Neural progenitor cell (in vitro differentiated cells): Measurements from ENCODE around the gene FAM9C. TPM values are rescaled to one million over a fixed set of nuclear protein-coding genes. Genes with fewer than 3 reads are reported as not detected.

ENCODE experiments used
- DNase-seq: peaks from one replicate; pipeline ENCODE4 v3.0.0-alpha.2; 2016; ENCODE audit warnings: low spot score
- H2AFZ ChIP-seq: fragments of 200-600 bp; sonication (generic); replicated peaks from 2 replicates; pipeline ENCODE4 v1.6.1; 2016; ENCODE audit warnings: antibody characterized with exemption
- H3F3A ChIP-seq: fragments of 200-600 bp; sonication (generic); 2 replicates; pipeline ENCODE4 v1.6.1; 2016; ENCODE audit warnings: antibody characterized with exemption, low read depth
- H3K27ac ChIP-seq: fragments of 200-600 bp; sonication (generic); 2 replicates; pipeline ENCODE4 v1.5.1; 2016; ENCODE audit warnings: mild to moderate bottlenecking
- H3K27me3 ChIP-seq: fragments of 200-600 bp; sonication (generic); 2 replicates; pipeline ENCODE4 v1.6.1; 2016; ENCODE audit warnings: mild to moderate bottlenecking, moderate library complexity
- H3K36me3 ChIP-seq: fragments of 200-600 bp; sonication (generic); 2 replicates; pipeline ENCODE4 v1.5.1; 2016
- H3K4me1 ChIP-seq: fragments of 200-600 bp; sonication (generic); 2 replicates; pipeline ENCODE4 v1.6.1; 2016; ENCODE audit warnings: mixed run types
- H3K4me2 ChIP-seq: fragments of 200-600 bp; sonication (generic); 2 replicates; pipeline ENCODE4 v1.6.1; 2016
- H3K4me3 ChIP-seq: fragments of 200-600 bp; sonication (generic); 2 replicates; pipeline ENCODE4 v1.5.1; 2016
- H3K79me2 ChIP-seq: fragments of 200-600 bp; sonication (generic); 2 replicates; pipeline ENCODE4 v1.6.1; 2016; ENCODE audit warnings: low read depth
- H3K9ac ChIP-seq: fragments of 200-600 bp; sonication (generic); 2 replicates; pipeline ENCODE4 v1.6.1; 2016
- H3K9me3 ChIP-seq: fragments of 200-600 bp; sonication (generic); 2 replicates; pipeline ENCODE4 v1.5.1; 2016; ENCODE audit warnings: low read depth
- H4K20me1 ChIP-seq: fragments of 200-600 bp; sonication (generic); 2 replicates; pipeline ENCODE4 v1.6.1; 2016; ENCODE audit warnings: low read depth
- H3K27ac Mint-ChIP-seq: 3 replicates; pipeline ENCODE4 v1.8.0; 2021; ENCODE audit warnings: mixed read lengths
- H3K27me3 Mint-ChIP-seq: 2 replicates; pipeline ENCODE4 v1.8.0; 2022; ENCODE audit warnings: low read depth, mild to moderate bottlenecking, inconsistent platforms, moderate library complexity, mixed read lengths; ENCODE audit not compliant: insufficient read depth
- H3K36me3 Mint-ChIP-seq: 3 replicates; pipeline ENCODE4 v1.8.0; 2021; ENCODE audit warnings: mixed read lengths
- H3K4me1 Mint-ChIP-seq: 3 replicates; pipeline ENCODE4 v1.8.0; 2021; ENCODE audit warnings: mixed read lengths
- H3K4me3 Mint-ChIP-seq: 3 replicates; pipeline ENCODE4 v1.8.0; 2021; ENCODE audit warnings: mild to moderate bottlenecking, moderate library complexity, mixed read lengths
- H3K9me3 Mint-ChIP-seq: 3 replicates; pipeline ENCODE4 v1.8.0; 2020; ENCODE audit warnings: mixed read lengths
- EZH2 ChIP-seq: fragments of 200-600 bp; sonication (generic); IDR thresholded peaks from 2 replicates; pipeline ENCODE4 v1.6.1; 2017; ENCODE audit warnings: antibody characterized with exemption, mild to moderate bottlenecking, moderate library complexity
- EZH2phosphoT487 ChIP-seq: fragments of 200-600 bp; sonication (generic); IDR thresholded peaks from 2 replicates; pipeline ENCODE4 v1.6.1; 2017; ENCODE audit warnings: antibody characterized with exemption
- total RNA-seq: library from RNA; depleted of rRNA; stranded (reverse); fragments of >200 nt; gene quantifications from 2 replicates; pipeline ENCODE4 v1.2.3, GENCODE V29; 2015; ENCODE audit warnings: low replicate concordance
- TF ChIP-seq, protein P1 (sequence below): fragments of 200-600 bp; sonication (generic); IDR thresholded peaks from 2 replicates; pipeline ENCODE4 v1.5.1; 2017; ENCODE audit warnings: antibody characterized with exemption, mild to moderate bottlenecking

Gene FAM9C
- total RNA-seq, 1 donor from 2014 or later = not detected

DNA sequence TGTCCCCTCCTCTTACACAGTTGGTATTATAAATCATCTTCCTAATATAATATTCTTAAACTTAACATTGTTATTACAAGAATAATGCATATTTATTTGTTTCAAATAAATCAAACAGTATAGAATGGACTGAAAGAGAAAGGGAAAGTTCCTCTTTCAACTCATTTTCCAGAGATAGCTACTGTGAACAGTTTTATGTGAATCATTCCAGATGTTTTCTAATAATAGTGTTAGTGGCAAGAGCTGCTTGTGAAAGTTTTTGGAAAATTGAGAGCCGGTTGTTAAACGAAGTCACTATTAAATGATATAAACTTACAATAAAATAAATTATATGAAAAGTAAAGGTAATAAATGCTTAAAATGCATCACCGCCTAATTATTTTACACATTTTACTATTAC, 55.0 kb downstream of the FAM9C start:
- Histone ChIP-seq H3F3A (no peaks in the 10 kb centered on the region), H3K36me3 (no peaks in the 10 kb centered on the region), H4K20me1 (no peaks in the 10 kb centered on the region), H2AFZ (no peak overlapping the region), H3K9me3 (no peaks in the 10 kb centered on the region), H3K79me2 (no peaks in the 10 kb centered on the region), H3K4me3 (no peak overlapping the region), H3K4me1 (no peaks in the 10 kb centered on the region), H3K4me2 (no peak overlapping the region), H3K27me3 (no peaks in the 10 kb centered on the region), H3K9ac (no peak overlapping the region), H3K27ac (no peak overlapping the region)
- Mint-ChIP-seq H3K4me1 (peaks cover 2% of the 10 kb centered on the region), H3K27me3 (peaks cover 2% of the 10 kb centered on the region), H3K9me3 (peaks cover 14% of the 10 kb centered on the region), H3K4me3 (no peak overlapping the region), H3K36me3 (no peaks in the 10 kb centered on the region), H3K27ac (no peak overlapping the region)
- DNase-seq = no peak
- TF ChIP-seq, protein P1, sequence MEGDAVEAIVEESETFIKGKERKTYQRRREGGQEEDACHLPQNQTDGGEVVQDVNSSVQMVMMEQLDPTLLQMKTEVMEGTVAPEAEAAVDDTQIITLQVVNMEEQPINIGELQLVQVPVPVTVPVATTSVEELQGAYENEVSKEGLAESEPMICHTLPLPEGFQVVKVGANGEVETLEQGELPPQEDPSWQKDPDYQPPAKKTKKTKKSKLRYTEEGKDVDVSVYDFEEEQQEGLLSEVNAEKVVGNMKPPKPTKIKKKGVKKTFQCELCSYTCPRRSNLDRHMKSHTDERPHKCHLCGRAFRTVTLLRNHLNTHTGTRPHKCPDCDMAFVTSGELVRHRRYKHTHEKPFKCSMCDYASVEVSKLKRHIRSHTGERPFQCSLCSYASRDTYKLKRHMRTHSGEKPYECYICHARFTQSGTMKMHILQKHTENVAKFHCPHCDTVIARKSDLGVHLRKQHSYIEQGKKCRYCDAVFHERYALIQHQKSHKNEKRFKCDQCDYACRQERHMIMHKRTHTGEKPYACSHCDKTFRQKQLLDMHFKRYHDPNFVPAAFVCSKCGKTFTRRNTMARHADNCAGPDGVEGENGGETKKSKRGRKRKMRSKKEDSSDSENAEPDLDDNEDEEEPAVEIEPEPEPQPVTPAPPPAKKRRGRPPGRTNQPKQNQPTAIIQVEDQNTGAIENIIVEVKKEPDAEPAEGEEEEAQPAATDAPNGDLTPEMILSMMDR = no peak
- TF ChIP-seq EZH2phosphoT487 = no peak
- TF ChIP-seq EZH2 = no peak

DNA sequence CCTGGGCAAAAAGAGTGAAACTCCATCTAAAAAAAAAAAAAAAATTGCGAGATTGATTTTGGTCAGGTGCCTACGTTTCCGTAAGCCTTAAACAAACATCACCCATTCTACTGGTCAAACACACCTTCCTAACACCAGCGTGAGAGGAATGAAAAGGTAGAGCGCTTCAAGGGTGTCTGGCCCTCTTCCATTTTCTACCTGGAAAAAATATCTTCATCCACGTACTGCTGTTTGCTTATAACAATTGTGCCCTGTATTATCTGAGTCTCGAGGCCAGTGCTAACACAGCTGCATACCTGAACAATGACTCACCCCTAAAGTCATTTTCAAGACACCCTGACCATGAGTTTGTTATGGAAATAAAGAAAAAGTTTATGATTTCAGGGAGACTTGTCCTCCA, 55.6 kb downstream of the FAM9C start:
- peaks cover 2% of the 10 kb centered on the region for H3K4me1 Mint-ChIP-seq
- H3K79me2 ChIP-seq = no peaks in the 10 kb centered on the region
- no peak overlapping the region for H3K4me3 ChIP-seq
- H2AFZ ChIP-seq = no peak overlapping the region
- H3K9me3 Mint-ChIP-seq = peaks cover 14% of the 10 kb centered on the region
- no peak for DNase-seq
- H3K27ac Mint-ChIP-seq = no peak overlapping the region
- H3K4me1 ChIP-seq = no peaks in the 10 kb centered on the region
- no peaks in the 10 kb centered on the region for H3K36me3 Mint-ChIP-seq
- no peaks in the 10 kb centered on the region for H3F3A ChIP-seq
- no peak overlapping the region for H3K27ac ChIP-seq
- no peaks in the 10 kb centered on the region for H3K9me3 ChIP-seq
- H3K4me2 ChIP-seq = no peak overlapping the region
- H3K9ac ChIP-seq = no peak overlapping the region
- H3K27me3 ChIP-seq = no peaks in the 10 kb centered on the region
- no peaks in the 10 kb centered on the region for H4K20me1 ChIP-seq
- no peak overlapping the region for H3K4me3 Mint-ChIP-seq
- peaks cover 2% of the 10 kb centered on the region for H3K27me3 Mint-ChIP-seq
- TF ChIP-seq, protein P1 = no peak
- TF ChIP-seq EZH2phosphoT487 (no peak), EZH2 (no peak)
- no peaks in the 10 kb centered on the region for H3K36me3 ChIP-seq

DNA sequence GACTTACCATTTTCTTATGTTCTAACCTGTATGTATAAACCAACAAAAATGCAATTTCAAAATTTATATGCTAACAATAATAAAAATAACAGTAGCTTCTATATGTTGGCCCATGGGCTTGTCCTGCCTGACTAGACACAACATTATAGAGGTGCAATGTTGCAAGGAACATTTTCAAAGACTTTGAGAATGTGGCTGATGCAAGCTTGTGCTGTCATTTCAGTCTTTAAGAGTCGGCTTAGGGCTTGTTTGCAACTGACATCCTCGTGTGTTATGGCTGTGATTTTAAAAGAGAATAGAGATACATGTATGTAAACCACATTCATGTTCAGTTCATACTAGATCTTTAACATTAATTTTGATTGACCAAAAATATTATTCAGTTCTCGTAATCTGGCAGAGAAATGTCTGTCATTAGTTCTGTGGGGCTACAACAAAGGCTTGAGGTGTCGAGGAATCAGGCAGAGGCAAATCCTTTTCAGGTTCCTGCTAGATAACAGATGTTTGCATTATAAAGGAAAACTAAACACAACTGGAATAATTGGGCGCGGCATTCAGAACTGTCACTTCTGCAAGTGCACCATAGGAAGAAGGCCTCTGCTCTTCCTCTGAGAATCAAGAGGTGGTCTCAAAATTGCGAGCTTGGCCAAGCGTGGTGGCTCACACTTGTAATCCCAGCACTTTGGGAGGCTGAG, 56.4 kb downstream of the FAM9C start:
- DNase-seq = no peak
- no peak for TF ChIP-seq EZH2phosphoT487
- TF ChIP-seq EZH2 = no peak
- TF ChIP-seq, protein P1 = no peak
- Histone ChIP-seq H3K4me1 (no peaks in the 10 kb centered on the region), H3K27me3 (no peaks in the 10 kb centered on the region), H2AFZ (no peak overlapping the region), H4K20me1 (no peaks in the 10 kb centered on the region), H3K4me3 (no peak overlapping the region), H3K9ac (no peak overlapping the region), H3F3A (no peaks in the 10 kb centered on the region), H3K79me2 (no peaks in the 10 kb centered on the region), H3K9me3 (no peaks in the 10 kb centered on the region), H3K4me2 (no peak overlapping the region), H3K27ac (no peak overlapping the region), H3K36me3 (no peaks in the 10 kb centered on the region)
- H3K4me1 Mint-ChIP-seq = peaks cover 2% of the 10 kb centered on the region
- H3K4me3 Mint-ChIP-seq = no peak overlapping the region
- H3K36me3 Mint-ChIP-seq = no peaks in the 10 kb centered on the region
- no peak overlapping the region for H3K27ac Mint-ChIP-seq
- peaks cover 18% of the 10 kb centered on the region for H3K9me3 Mint-ChIP-seq
- peaks cover 2% of the 10 kb centered on the region for H3K27me3 Mint-ChIP-seq
